Uterus (tissue), 4 donors: ENCODE results near the gene BCDIN3D. TPM values are rescaled to one million over a fixed set of nuclear protein-coding genes. Genes with fewer than 3 reads are reported as not detected.

ENCODE experiments used
- DNase-seq, 2 donors: peaks; one replicate each; pipeline ENCODE4 v3.0.0-alpha.2; 2019 to 2020
- H3K27ac ChIP-seq, 2 donors: fragments of 200-600 bp; sonication (generic); 1 replicate in 1 of 2; 2 replicates in 1 of 2; pipeline ENCODE4 v1.5.1; 2016 to 2018
- H3K27me3 ChIP-seq, 2 donors: fragments of 200-600 bp; sonication (generic); one replicate each; pipeline ENCODE4 v1.5.1; 2018 to 2019; ENCODE audit warnings: control low read depth in 1 of 2
- H3K36me3 ChIP-seq, 2 donors: fragments of 200-600 bp; sonication (generic); one replicate each; pipeline ENCODE4 v1.5.1; 2019; ENCODE audit warnings: control low read depth in 1 of 2
- H3K4me1 ChIP-seq, 2 donors: fragments of 200-600 bp; sonication (generic); one replicate each; pipeline ENCODE4 v1.5.1; 2018 to 2019; ENCODE audit warnings: control low read depth in 1 of 2
- H3K4me3 ChIP-seq, 2 donors: fragments of 200-600 bp; sonication (generic); 1 replicate in 1 of 2; 2 replicates in 1 of 2; pipeline ENCODE4 v1.5.1; 2018 to 2019; ENCODE audit warnings: mild to moderate bottlenecking in 1 of 2
- H3K9me3 ChIP-seq, 2 donors: fragments of 200-600 bp; sonication (generic); one replicate each; pipeline ENCODE4 v1.5.1; 2019; ENCODE audit warnings: control low read depth in 1 of 2
- CTCF ChIP-seq, 4 experiments: fragments of 200-600 bp in 2 of 4; fragments of 450-650 bp in 2 of 4; sonication (generic) in 2 of 4; IDR thresholded peaks; one replicate each; pipeline ENCODE4 v1.5.1; 2016 to 2019; ENCODE audit warnings: antibody characterized with exemption in 4 of 4, mild to moderate bottlenecking in 2 of 4, moderate library complexity in 1 of 4
- POLR2A ChIP-seq, 2 donors: fragments of 450-650 bp; IDR thresholded peaks; one replicate each; pipeline ENCODE4 v1.6.1; 2016; ENCODE audit warnings: antibody characterized with exemption in 2 of 2, mild to moderate bottlenecking in 1 of 2, moderate library complexity in 1 of 2
- intact Hi-C: fragments of 100-400 bp; cut with DNase I; formaldehyde crosslinking; loops from one replicate; pipeline ENCODE4 v1.15.1; 2023; ENCODE audit warnings: low total_unique reads
- total RNA-seq, 4 donors: library from RNA; depleted of rRNA in 3 of 4; stranded (reverse); fragments of >200 nt in 3 of 4; gene quantifications; one replicate each; pipeline versions ENCODE4 v1.1.0 to v1.2.4, GENCODE V29; 2014 to 2023
- donor health status: DM: yes; HTN: yes; CAD: no.

The BCDIN3D gene
- total RNA-seq, 4 donors from 2014 or later: 2.1 to 7.2 (median 2.7) TPM

- TF ChIP-seq CTCF (IDR thresholded peaks at IDR 0.05): no peak
- no peak for TF ChIP-seq POLR2A (IDR thresholded peaks at IDR 0.05)
- Histone ChIP-seq H3K4me3 (no peak overlapping the region), H3K27me3 (no peaks in the 10 kb centered on the region), H3K27ac (no peak overlapping the region), H3K4me1 (no peaks in the 10 kb centered on the region), H3K9me3 (no peaks in the 10 kb centered on the region), H3K36me3 (no peaks in the 10 kb centered on the region)
- intact Hi-C loops: no loop called here
- no peak for DNase-seq
These were observed 47.2 kb upstream of the BCDIN3D start for GRCh38 chr12:49890096-49890461.

- no peak overlapping the region for H3K27ac ChIP-seq
- no peaks in the 10 kb centered on the region for H3K36me3 ChIP-seq
- no peaks in the 10 kb centered on the region for H3K9me3 ChIP-seq
- no peaks in the 10 kb centered on the region for H3K27me3 ChIP-seq
- TF ChIP-seq CTCF (IDR thresholded peaks at IDR 0.05) (no peak), POLR2A (IDR thresholded peaks at IDR 0.05) (no peak)
- intact Hi-C loops: no loop called here
- DNase-seq: no peak
- H3K4me3 ChIP-seq: no peak overlapping the region
- no peaks in the 10 kb centered on the region for H3K4me1 ChIP-seq
These were observed 46.6 kb upstream of the BCDIN3D start for GRCh38 chr12:49889361-49890095.

- H3K27me3 ChIP-seq: no peaks in the 10 kb centered on the region
- intact Hi-C loops: no loop called here
- no peaks in the 10 kb centered on the region for H3K4me1 ChIP-seq
- H3K4me3 ChIP-seq: no peak overlapping the region
- TF ChIP-seq POLR2A (IDR thresholded peaks at IDR 0.05) (no peak), CTCF (IDR thresholded peaks at IDR 0.05) (no peak)
- H3K9me3 ChIP-seq: no peaks in the 10 kb centered on the region
- no peak overlapping the region for H3K27ac ChIP-seq
- no peaks in the 10 kb centered on the region for H3K36me3 ChIP-seq
- no peak for DNase-seq
These were observed 45.7 kb upstream of the BCDIN3D start for GRCh38 chr12:49888461-49889151.

- no peak for DNase-seq
- Histone ChIP-seq H3K4me1 (no peaks in the 10 kb centered on the region), H3K36me3 (no peaks in the 10 kb centered on the region), H3K27me3 (no peaks in the 10 kb centered on the region), H3K27ac (no peak overlapping the region), H3K9me3 (no peaks in the 10 kb centered on the region), H3K4me3 (no peak overlapping the region)
- intact Hi-C loops: no loop called here
- TF ChIP-seq CTCF (IDR thresholded peaks at IDR 0.05): no peak
- no peak for TF ChIP-seq POLR2A (IDR thresholded peaks at IDR 0.05)
These were observed 44.9 kb upstream of the BCDIN3D start for GRCh38 chr12:49887536-49888401.
